Stimulated activated CD8-positive, alpha-beta memory T cell treated with anti-CD3 and anti-CD28 coated beads, Interleukin-4, amount 100 ng/mL, for 24 hours (primary cell): ENCODE results near the gene MAP3K2.

Source experiments
- DNase-seq: peaks from one replicate; pipeline ENCODE4 v3.0.0-alpha.2; 2020; ENCODE audit warnings: low read depth

MAP3K2 gene

DNA sequence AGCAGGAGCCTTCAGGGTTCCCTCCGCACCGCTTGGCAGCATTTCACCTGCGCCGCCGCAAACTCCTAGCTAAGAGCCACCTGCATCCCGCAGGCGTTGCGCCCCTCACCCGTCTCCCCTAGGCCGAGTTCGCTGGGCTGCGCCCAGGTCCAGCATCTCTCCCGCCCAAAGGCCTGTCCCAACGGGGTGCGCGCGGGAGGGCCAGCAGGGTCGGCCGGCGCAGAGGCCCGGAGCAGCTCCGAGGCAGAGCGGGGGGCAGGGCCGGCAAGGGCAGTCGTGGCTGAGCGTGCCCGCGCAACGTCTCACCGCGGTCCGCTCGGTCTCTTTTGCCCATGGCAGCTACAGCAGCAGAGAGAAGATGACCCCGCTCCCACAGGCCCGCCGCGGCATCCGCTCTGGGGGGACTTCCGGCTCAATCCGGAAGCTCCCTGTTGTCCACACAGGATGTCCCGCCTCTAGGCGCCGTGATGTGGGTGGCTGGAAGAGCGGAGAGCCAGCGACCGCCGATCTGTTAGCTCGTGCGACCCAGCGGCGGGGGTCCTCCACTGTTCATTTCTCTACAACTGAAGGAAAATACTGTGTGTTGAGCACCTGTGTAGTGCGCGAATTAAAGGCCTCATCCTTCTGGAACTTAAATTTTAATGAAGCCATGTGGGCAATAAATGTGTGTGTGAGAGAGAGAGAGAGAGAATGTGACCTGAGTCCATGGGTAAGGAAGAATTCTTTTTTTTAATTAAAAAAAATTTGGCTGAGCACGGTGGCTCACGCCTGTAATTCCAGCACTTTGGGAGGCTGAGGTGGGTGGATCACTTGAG, 93.8 kb downstream of the MAP3K2 start, which contains the start of gene ERCC3:
Gene ERCC3, minus strand, starts transcription at position 397 of the 815 bp plus-strand sequence. Its CDS starts 63 bp downstream, at position 334.
- peak; percentile 77 for DNase-seq

DNA sequence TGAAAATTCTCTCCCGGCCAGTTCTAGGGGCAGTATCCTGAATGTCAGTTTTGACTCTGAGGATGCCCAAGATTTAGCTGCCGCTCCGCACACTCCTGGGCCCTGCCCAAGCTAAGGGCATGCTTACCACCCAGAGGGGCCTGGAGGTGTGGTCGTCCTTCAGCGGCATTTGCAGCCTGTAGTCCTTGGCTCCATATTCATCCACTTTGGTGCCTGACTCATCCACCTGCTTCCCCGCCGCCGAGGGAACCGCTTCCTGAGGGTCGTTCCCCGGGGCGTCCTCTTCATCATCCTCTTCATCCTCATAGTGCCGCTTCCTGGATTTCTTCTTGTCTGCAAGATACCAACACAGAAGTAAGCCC, 94.4 kb downstream of the MAP3K2 start:
- DNase-seq: no peak

DNA sequence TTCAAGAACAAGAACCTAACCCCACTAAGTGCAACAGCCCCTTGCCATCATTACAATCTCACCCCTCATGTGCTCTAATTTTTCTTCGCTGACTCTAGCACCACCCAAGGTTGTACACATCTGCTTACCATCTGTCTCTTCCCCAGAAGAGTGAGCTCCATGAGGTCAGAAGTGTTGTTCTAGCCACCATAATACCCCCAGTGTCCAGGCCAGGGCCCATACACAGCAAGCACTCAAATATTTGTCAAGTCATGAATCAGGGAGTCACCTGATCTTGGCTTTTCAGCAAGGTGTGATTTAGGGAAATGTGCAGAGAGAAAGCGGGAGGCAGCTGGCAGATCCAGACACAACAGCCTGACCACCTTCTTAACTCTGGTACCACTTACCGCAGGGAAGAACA, 99.5 kb downstream of the MAP3K2 start:
- DNase-seq: no peak

DNA sequence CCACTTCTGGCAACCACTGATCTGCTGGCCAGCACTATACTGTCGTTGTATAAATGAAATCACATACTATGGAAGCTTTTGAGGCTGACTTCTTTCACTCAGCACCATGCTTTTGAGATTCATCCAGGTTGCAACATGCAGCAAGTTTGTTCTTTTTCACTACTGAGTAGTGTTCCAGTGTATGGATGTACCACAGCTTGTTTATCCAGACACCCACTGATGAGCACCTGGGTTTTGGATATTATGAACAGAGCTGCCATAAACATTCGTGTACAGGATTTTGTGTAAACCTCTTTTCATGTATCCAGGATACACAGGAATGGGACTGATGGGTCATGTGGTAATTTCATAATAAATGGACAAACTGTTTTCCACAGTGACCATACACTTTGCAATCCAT, 104.5 kb downstream of the MAP3K2 start:
- DNase-seq: no peak

DNA sequence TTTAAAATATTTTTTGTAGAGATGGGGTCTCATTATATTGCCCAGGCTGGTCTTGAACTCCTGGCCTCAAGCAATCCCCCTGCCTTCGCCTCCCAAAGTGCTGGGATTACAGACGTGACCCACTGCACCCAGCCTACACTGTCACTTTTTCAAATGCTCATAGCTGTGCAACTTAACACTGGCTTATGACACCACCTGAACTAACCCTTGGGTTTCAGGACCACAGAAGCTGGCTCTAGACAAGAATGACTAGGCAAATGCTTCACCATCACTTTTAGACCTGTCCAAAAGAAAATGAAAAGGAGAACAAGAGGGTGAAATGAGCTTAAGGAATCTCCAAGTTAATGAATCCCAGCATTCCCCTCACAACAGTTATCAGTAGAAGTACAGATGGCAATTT, 107.1 kb downstream of the MAP3K2 start:
- DNase-seq: no peak

DNA sequence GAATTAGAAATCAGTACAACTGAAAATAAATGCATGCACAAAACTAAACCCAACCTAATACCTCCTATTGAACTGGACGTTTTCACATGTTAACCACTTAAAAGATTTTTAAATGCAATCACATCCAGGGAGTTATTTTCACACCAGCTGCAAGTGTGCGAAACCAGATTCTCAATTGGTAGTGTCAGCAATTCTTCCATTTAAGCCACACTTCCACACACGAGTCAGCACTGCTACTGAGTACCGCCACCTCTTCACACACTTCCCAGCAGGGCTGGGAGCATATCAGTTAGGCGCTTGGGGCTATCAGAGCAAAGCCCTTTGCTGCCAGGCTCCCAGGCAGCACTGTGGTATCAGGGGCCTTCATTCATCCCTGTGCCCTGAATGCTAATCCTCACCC, 108.0 kb downstream of the MAP3K2 start:
- DNase-seq: no peak

DNA sequence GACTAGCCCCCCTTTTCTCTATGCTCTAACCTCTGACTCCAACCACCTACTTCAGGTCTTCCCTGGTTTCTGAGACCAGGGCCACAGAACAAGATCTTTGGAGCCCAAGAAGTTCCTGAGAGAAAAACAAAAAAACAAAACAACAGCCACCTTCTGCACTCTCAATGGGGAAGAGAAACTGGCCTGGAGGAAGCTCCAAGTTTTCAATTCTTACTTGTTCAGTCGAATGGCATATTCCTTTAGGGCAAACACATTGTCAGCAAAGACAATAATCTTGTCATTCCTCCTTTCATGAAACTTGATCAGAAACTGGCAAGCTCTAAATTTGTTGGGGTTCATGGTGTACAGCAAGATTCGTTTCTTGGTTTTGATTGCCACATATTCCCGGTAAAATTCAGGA, 108.8 kb downstream of the MAP3K2 start:
- DNase-seq: no peak

DNA sequence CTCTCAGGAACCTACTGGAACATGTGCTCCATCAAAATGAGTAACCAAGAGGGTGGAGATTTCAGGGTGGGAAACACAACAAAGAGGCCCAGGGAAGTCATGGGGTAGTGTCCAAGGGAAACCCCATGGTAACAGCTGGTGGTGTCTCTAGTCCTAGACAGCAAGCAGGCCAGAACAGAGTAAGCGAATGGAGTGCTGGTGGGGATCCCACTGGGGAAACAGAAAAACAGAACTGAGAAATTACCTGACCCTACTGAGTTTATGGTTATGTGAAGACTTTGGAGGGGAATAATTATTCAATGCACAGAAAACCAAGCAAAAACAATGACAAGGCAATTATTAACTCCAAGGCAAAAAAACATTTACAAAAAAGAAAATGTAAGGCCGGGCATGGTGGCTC, 110.7 kb downstream of the MAP3K2 start:
- no peak for DNase-seq

DNA sequence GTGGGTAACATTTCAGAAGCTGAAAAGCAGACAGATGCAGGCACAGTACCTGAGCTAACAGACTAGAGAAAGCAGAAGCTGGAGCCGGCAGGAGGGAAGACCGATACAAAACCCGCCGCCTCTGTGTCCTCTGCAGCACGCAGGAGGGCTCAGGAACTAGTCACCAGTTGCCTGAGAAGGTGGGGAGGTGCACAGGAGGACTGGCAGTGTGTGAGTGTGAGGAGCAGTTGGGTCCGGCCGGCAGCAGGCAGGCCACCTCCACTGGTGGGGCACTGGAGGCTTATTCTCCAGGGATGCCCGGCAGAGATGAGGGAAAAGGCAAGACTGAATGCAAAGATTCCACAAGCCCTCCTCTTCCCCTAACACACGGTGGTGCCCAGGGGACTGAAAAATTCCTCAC, 112.0 kb downstream of the MAP3K2 start:
- no peak for DNase-seq

DNA sequence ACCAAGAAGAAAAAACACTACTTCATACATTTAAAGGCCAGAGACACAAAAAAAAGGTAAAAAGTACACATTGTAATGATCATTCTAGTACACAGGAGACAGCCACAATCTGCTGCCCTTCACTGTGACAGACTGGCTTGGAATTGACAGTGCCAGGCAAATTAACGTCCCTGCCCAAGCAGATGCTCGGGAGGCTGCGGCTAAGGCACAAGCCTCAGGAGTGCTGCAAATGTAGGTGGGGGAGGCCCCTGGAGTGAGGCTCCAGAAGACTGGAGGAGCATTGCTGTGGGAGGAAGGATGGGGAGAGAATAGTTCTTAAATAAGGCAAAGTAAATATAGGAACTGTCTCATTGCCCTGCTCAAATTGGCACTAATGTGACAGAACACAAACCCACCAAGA, 112.4 kb downstream of the MAP3K2 start:
- no peak for DNase-seq

DNA sequence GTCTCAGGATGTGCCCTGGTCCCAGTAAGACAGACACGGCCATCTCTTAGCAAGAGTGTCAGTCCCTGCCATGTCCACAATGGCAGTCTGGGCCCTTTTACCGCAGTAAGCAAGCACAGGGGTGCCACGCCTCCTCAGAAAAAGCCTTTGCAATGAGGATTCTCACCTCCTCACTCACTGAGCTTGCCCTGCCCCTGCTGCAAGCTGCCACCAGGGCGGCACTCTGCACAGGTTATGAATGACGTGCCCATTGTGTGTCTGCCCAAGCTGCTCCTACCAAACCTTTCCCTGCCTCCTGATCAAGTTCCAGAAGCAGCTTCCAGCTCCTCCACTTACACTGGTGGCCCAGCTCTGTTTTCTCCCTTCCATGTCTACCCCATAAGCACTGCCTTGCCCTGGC, 117.1 kb downstream of the MAP3K2 start:
- DNase-seq: no peak

DNA sequence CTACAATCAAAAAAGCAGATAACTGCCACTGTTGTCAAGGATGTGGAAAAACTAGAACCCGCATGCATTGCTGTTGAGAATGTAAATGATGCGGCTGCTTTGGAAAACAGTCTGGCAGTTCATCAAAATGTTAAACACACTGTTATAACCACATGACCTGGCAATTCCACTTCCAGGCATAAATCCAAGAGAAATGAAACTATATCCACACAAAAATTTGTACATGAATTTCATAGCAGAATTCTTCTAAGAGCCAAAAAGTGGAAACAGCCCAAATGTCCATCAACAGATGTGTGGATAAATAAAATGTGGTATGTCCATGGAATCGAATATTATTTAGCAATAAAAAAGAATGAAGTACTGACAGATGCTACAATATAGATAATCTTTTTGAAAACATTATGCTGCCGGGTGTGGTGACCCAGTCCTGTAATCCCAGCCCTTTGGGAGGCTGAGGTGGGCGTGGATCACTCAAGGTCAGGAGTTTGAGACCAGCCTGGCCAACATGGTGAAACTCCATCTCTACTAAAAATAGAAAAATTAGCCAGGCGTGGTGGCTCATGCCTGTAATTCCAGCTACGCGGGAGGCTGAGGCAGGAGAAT, 125.9 kb downstream of the MAP3K2 start:
- DNase-seq: no peak

DNA sequence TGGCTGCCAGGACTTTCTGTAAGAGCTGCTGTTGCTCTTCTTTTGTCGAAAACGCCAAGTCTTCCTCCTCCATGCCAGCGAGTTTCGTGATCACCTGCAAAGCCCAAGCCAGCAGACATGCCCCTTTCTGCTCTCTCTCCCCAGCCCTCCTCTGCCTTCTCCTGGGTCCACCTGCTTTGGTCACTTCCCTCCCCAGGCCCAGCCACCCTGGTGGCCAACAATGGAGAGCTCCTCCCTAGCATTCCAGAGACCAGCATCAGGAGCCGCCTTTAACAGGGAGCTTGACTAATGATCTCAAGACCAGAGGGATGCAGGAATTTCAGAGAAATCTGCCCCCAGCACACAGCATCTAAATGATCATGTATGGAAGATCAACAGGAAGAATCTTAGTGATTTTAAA, 128.4 kb downstream of the MAP3K2 start:
- no peak for DNase-seq

DNA sequence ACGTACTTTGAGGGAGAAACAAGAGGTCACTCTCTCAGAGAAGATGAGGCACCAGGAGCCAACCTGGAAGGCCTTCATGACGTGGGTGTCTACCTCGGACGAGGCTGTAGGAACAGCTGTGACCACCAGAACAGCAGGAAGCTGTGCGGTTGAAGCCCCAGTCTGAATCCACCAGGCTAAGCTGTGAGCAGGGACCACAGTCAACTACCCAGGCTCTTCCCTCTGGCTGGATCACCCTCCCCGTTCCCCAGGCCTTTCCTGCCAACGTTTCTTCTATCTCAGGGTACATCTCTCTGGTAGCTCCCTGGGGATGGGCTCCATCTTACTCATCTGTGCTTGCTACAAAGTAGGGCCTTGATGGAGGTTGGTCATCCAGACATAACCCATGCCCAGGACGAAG, 130.9 kb downstream of the MAP3K2 start:
- no peak for DNase-seq

DNA sequence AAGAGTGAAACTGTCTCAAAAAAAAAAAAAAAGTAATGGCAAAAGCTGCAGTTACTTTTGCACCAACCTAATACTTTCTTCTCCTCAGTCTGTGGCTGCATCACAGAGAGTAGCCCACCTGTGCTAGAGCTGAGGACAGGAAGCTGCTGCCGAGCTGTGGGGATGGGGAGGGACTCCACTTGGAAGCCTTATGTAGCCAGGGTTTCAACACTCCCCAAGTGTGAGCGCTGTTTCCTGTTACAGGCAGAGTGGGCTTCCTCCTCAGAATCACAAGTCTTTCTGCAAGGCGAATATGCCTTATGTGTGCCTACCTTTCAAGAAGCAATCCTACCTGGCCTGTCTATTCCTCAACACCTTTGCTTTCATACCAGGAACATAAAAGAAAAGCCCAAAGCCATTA, 131.4 kb downstream of the MAP3K2 start:
- DNase-seq: no peak

DNA sequence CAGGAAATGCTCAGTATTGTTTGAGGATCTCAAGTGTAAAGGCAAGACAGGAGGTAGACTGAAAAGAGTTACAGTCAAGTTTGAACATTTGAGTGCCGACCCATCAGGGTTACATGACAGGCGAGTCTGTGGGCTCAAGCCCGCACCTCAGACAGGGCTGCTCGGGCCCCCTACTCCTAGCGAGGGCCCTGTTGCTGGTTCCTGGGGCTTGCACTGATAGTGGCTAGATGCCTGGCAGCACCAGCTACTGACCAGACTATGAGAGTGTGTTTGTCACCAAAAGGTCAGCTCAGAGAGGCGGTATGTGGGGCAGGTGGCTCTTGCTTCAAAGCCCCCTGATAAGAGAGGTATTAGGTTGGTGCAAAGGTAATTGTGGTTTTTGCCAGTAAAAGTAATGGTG, 132.1 kb downstream of the MAP3K2 start:
- no peak for DNase-seq

DNA sequence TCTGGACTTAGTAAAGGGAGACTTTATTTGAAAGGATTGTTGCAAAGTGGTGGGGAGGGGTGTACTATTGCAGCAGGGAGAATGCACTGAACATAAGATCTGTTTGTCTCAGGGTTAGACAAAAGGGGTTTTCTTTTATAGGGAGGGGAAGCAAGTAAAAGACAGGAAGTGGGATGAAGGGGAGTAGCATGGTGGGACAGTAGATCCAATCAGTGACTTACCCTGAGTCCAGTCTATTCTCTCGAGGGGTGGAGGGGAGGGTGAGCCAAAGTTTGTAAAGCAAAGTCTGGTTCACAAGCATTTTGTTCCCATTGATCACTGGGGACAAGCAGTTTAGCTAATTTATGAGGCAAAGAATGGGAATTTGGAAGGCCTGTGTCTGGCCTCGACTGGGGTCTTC, 132.6 kb downstream of the MAP3K2 start:
- no peak for DNase-seq

DNA sequence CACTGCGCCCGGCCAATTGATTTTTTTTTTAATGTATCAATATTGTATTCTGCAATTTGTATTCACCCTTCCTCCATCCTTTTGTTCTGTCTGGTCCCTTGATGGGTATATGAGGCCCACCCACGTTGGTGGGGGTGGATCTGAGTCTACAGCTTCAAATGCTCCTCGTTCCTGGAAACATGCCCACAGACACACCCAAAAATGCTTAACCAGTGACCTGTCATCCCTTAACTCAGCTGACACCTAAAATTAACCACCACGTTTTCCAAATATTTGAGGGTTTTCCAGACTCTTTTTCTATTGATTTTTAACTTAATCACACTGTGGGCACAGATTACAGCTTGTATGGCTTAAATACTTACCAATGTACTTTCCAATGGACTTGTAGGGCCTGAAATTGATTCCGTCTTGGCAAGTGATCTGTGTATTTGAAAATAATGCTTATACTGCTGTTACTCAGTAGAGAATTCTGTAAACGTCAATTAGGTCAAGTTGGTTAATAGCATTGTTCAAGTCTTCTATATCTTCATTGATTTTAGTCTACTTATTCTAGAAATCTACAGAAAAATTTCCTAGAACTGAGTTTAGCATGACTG, 133.3 kb downstream of the MAP3K2 start:
- DNase-seq: no peak
